Cortex of kidney (tissue), 1 donor: ENCODE measurements around the gene SCAPER.
"Not testable (repeated sequence)": the region's sequence is repeated elsewhere in the genome, so short reads cannot be mapped to it uniquely, and the experiment has no call there.

Source experiments
- DNase-seq: peaks from one replicate; lab custom pipeline; 2025; lab: John Stamatoyannopoulos, UW

Gene SCAPER

DNA sequence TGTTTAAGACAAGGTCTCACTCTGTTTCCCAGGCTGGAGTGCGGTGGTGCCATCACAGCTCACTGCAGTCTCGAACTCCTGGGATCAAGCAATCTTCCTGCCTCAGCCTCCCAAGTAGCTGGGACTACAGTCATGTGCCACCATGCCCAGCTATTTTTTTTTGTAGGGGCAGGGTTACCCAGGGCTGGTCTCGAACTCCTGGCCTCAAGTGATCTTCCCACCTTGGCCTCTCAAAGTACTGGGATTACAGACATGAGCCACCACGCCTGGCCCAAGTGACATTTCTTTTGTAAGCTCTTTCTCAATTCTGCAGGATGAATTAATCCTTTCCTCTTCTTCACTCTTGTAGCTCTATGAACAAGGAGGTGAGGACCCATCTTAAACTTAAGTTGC, 592.0 kb downstream of the SCAPER start:
- DNase-seq = not testable (repeated sequence)

DNA sequence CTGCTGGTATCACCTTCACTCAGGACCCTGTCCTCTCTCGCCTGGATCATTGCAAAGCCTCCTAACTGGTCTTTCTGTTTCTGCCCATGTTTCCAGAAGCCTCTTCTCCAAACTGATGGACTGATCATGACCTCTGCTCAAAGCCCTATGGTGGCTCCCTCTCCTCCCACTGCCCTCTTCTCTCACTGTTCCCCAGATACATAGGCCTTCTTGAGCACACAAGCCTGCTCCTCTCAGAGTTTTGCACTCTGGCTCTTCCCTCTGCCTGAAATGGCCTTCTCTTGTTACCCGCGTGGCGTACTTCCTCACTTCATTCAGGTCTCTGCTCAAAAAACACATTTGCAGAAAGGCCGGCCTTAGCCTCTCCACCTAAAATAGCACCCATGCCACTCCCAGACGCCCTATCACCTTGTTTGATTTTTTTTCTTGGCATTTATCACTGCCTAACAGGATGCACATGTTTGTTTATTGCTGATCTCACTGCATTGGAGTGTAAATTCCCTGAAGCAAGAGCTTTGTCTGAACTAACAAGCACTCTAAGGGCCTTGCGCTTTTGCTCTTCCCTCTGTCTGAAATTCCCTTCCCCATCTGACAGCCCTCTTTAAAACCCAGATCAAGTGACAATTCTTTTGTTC, 592.5 kb downstream of the SCAPER start:
- DNase-seq = no peak

DNA sequence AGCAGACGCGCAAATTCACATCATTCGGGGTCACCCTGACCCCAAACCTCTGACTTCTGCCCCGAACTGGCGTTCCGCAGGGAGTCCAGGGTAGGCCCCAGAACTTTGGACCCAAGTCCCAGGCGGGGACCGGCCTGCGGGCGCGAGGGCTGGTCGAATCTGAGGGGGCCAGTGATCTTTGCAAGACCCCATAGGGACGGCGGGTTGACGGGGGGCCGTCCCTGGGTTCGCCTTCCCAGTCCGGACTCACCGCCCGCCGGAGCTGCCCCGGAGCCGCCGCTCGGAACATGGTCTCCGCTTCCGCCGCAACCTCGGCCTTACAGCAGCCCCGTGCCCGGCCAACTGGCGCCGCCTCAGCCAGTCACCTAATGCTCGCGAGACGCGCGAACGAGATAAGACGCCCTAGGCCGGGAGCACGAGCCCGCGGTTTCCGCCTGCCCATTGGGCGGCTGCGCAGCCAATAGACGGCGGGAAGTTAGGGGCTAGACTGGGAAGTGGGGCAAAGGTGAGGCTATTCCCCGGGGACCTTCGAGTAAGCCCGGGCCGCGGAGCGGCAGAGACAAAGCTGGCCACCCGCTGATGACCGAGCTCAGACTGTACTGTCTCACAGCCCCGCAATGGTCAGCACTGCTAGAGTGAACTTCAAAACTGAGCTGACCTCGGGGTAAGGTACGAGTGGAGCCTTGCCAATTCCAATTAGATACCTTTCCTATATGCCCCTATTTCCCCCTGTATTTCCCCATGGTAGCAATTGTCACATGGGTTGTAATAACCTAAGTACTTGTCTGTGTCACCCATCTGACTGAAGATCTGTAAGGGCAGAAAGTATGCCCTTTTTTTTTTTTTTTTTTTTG, 593.8 kb downstream of the SCAPER start, which contains the start of gene ETFA:
Gene ETFA, minus strand, starts transcription at position 370 of the 854 bp plus-strand sequence. Its CDS starts 81 bp downstream, at position 289.
- DNase-seq = peak; percentile 40

DNA sequence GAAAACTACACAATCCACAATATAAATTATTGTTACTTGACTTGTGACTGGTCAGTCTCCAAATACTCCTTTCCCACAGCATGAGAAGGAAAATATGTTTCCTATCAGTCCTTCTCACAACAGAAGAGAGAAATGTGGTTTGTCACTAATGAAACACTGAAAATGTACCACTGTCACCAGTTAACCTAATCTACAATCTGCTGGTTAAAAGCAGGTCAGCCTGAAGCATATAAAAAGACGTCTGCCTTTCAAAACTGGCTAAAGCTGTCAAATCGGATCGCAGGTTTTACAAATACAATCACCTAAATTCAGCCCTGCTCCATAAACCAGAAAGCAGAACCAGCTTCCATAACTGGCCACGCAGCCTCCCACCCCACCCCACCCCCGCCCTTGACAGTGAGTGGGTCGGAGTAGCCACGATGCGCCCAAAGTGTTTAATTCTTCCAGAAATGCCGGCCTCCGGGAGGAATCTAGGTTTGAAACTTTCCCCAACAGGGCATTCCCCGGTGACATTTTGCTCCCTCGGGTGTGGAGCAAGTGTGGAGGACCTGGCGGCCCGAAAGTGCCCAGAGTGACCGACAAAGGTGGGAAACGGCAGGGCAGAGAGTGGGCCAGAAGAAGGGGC, 594.6 kb downstream of the SCAPER start:
- no peak for DNase-seq

DNA sequence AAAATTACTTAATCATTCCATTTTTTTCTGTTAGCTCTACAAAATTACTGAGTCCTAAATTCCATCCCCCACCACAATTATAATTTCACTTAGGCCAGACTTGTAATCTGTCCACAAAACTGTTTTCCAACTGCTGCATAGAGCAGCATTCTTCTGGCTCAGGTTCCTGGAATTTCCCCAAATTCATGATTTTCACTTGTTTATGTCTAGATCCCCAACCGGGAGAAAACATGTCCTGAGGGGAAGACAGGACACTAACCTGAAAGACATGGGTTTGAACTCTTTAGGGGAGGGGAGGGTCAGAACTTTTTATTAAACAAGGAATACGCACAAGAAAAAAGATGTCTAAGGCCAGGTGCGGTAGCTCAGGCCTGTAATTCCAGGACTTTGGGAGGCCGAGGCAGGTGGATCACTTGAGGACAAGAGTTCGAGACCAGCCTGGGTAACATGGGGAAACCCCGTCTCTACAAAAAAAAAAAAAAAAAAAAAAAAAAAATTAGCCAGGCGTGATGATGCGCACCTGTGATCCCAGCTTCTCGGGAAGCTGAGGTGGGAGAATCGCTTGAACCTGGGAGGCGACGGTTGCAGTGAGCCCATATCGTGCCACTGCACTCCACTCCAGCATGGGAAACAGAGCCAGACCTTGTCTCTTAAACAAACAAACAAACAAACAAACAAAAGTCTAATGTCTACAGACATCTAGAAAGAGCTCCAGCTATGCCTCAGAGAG, 595.4 kb downstream of the SCAPER start:
- DNase-seq = no peak

DNA sequence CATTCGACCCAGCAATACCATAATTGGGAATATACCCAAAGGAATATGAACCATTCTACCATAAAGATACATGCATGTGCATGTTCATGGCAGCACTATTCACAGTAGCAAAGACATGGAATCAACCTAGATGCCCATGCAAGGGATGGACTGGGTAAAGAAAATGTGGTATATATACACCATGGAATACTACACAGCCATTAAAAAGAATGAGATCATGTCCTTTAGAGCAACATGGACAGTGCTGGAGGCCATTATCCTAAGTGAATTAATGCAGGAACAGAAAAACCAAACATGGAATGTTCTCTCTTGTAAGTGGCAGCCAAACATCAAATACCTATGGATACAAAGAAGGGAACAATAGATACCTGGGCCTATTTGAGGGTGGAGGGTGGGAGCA, 601.2 kb downstream of the SCAPER start:
- no peak for DNase-seq

DNA sequence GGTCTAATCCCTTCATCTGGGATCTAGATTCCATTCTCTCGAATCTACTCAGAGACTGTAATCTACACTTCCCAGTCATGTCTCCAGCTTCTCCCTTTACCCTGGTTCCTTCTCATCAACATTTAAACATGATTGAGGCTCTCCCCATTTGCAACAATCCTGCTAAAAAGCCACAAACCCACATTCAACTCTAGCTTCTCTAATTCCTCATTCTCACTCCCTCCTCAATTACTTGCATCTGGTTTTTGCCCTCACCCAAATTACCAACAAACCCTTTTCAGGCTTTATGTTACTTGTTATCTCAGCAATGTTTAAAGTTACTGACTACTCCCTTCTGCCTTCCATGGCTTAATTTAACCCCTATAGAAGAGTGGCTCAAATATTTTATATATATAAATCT, 605.4 kb downstream of the SCAPER start:
- no peak for DNase-seq

DNA sequence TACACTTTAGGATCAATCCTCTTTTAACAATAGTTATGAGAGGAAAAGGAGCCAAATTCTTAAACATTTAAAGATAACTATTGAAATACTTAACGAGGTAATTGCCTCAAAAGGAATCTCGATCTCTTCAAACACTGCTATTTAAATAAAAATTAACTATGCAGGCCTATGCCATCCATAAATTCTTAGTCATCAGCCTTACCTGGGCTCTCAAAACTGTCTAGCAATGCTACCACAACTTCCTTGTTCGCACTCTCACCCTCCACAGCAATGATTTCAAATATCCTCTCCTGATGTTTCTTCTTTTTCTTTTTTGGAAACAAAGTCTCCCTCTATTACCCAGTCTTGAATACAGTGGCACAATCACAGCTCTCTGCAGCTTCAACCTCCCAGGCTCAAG, 606.2 kb downstream of the SCAPER start:
- no peak for DNase-seq

DNA sequence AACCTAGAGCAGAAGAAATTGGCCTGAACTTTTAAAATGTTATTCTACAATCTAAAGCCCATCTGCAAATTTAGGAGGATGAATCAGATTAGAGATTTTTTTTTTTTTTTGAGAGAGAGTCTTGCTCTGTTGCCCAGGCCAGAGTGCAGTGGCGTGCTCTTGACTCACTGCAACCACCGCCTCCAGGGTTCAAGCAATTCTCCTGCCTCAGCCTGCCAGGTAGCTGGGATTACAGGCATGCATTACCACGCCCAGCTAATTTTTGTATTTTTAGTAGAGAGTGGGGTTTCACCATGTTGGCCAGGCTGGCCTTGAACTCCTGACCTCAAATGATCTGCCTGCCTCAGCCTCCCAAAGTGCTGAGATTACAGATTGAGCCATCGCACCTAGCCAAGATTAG, 607.2 kb downstream of the SCAPER start:
- not testable (repeated sequence) for DNase-seq
